MG63 (cell line): ENCODE results near the gene CDC7. TPM values are rescaled to one million over a fixed set of nuclear protein-coding genes. Genes with fewer than 3 reads are reported as not detected.
"Not testable (repeated sequence)": the region's sequence is repeated elsewhere in the genome, so short reads cannot be mapped to it uniquely, and the experiment has no call there.

Experiments
- DNase-seq: peaks from one replicate; pipeline ENCODE4 v3.0.0-alpha.2; 2020
- H3K27me3 ChIP-seq: fragments of 250-450 bp; sonication (Bioruptor Pico); 2 replicates; pipeline ENCODE4 v1.5.1; 2020; ENCODE audit warnings: mild to moderate bottlenecking, moderate library complexity
- H3K36me3 ChIP-seq: fragments of 250-450 bp; sonication (Bioruptor Pico); 2 replicates; pipeline ENCODE4 v1.5.1; 2020; ENCODE audit warnings: mild to moderate bottlenecking, moderate library complexity
- H3K4me3 ChIP-seq: fragments of 250-450 bp; sonication (Bioruptor Pico); 2 replicates; pipeline ENCODE4 v1.5.1; 2020; ENCODE audit warnings: mild to moderate bottlenecking, moderate library complexity
- H3K9me3 ChIP-seq: fragments of 250-450 bp; sonication (Bioruptor Pico); 2 replicates; pipeline ENCODE4 v1.5.1; 2020; ENCODE audit warnings: mild to moderate bottlenecking, moderate library complexity
- total RNA-seq: library from RNA; depleted of rRNA; stranded (reverse); fragments of >200 nt; shearing (Covaris generic); gene quantifications from 2 replicates; pipeline ENCODE4 v1.2.3, GENCODE V29; 2014; ENCODE audit warnings: low replicate concordance; rRNA removed

Gene CDC7
- total RNA-seq, result 15.9 and 16.1 TPM in 2 replicates

DNA sequence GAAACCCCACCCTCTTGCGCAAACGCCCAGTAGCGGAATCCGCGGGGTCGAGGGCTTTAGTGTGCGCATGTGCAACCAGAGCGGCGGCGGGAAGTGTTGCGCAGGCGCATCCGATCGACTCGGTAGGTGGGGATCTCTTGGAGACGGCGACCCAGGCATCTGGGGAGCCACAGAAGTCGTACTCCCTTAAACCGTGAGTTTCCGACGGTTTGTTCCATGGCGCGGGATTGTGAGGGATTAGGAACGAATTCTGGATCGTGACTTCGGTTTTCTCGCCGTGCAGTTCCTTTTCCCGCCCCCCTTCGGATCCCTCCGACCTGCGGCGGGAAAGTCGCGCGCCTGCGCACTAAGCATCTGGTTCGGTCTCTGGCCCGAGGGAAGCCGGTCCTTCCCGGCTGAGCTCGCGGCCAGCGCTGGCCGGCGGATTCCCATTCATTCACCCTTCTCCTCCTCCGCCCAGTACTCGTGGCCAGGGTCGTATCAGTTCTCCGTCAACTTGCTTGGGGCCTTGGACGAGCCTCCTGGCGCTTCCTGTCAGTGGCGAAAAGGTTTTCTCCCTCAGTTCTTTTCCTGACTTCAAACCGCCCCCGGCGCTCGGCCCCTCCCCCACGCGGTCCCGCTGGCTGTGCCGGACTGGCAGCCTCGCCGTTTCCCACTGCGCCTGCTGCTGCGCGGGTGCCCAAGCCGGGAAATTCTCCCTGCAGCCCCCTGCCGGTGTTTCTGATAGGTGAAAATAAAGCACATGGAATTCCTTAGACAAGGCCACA is at the start of gene CDC7:
Gene CDC7, plus strand, starts transcription at position 96 of the 767 bp plus-strand sequence. CDS start 866 bp downstream, outside the sequence.
- Histone ChIP-seq H3K4me3 (peak within 1 kb of the TSS; percentile 76), H3K27me3 (no peaks in the 10 kb centered on the region), H3K36me3 (peaks cover 5% of the 10 kb centered on the region; the same call in 1 of the 2 replicates), H3K9me3 (no peaks in the 10 kb centered on the region)
- peak; percentile 90 for DNase-seq

DNA sequence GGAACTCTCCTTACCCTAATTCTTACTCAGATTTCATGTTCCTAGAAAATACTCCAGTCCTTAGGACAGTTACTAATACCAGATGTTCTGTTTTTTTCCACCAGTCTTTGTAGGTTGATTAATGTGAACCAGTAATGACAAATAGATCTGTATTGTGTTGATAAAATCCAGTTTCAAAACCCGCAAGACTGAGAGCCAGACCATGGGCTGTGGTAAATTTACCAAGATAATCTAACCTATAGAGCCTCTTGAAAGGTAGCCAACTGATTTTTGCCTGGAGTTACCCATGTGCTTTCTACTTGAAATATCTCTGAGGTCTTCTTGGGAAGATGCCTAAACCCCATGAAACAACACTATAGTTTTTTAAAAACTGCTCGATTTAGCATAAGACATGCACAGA is 46.5 kb upstream of the CDC7 start:
- H3K27me3 ChIP-seq, result no peaks in the 10 kb centered on the region

DNA sequence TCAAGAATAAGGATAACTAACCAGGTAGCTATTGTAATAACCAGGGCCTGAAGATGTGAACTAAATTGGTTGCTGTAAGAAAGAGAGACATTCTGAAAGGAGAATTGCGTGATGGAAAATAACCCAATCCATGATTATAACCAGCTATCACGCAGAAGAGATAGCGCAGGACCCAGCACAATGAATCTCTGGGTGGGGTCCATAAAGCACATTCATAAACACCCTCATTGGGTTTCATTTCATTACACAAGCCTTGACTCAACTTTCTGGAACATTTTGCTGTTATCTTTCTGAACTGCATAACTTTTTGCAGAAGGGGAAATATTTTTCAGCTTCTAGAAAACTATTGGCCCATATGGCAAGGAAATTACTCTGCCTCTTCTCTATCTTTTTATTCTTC is 45.3 kb upstream of the CDC7 start:
- H3K4me3 ChIP-seq, result no peak overlapping the region
- DNase-seq, result no peak
- H3K36me3 ChIP-seq, result no peaks in the 10 kb centered on the region
- H3K9me3 ChIP-seq, result no peaks in the 10 kb centered on the region
- no peaks in the 10 kb centered on the region for H3K27me3 ChIP-seq

More for the DNA sequence above, 46.5 kb upstream of the CDC7 start:
- Histone ChIP-seq H3K36me3 (no peaks in the 10 kb centered on the region), H3K9me3 (no peaks in the 10 kb centered on the region), H3K4me3 (no peak overlapping the region)
- no peak for DNase-seq

DNA sequence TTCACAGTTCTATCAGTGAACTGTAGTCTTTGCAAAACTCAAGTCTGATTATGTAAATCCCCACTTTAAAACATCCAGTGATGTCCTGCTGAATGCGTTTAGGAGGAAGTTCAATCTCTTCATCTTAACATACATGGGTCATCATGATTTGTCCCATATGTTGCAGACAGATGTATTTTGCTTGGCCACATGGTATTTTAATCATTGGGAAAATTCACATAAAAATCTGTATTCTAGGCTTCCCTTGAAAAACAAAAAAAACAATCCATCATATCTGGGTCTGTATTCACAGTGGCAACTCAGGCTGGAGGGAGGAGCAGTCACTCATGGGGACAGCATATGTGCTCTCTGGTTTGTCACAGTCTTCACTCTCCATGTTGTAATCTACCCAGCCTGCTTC is 44.8 kb upstream of the CDC7 start:
- no peak overlapping the region for H3K4me3 ChIP-seq
- no peak for DNase-seq
- no peaks in the 10 kb centered on the region for H3K9me3 ChIP-seq
- no peaks in the 10 kb centered on the region for H3K27me3 ChIP-seq
- H3K36me3 ChIP-seq, result no peaks in the 10 kb centered on the region

DNA sequence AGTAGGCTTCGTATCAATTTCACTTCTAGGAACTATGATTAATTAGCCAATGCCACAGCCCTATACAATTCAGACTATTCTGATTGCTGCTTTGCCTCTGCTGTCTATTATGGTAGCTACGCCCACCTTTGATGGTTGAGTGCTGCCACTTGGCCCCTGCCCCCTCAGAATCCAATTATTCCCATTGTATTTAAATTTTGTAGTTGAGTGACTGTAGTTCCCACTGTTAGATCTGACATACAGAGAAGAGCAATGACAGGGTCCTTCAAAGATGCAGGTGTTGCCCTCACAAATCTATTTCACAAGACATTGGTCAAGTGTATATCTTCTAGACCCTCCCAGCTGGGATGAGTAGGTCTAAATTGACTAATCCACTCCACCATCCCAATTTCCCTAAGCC is 35.3 kb upstream of the CDC7 start:
- H3K9me3 ChIP-seq, H3K36me3 ChIP-seq, H3K4me3 ChIP-seq, DNase-seq, H3K27me3 ChIP-seq: not testable (repeated sequence)

DNA sequence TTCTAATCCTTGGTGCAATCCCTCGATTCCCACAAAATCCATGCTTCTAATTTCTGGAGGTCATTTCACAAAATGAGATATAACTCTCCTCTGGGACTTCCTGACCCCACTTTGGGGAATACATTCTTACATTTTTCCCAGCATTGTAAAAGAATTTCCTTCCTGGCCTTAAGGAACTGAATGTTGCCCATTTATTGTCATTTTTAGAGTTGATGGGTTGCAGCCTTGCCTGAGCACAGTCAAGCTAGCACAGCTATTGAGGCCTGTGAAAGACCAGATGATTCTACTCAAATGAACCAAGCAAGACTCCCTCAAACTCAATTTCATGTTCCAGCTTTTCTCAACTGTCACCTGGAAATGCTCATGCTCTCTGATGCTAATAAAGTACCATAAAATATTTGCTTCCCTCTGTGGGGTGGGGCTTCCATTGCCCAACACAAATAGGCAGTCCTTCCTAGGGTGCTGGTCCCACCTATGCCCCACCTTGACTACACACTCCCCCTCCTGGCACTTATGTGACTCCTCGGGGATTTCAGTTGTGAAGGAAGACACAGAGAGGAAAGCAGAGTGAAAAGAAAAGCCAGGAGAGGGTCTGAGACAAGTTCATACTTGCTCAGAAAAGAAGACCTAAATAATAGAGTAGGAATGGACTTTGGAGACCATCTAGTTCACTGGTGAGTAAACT is 24.0 kb upstream of the CDC7 start:
- Histone ChIP-seq H3K36me3 (no peaks in the 10 kb centered on the region), H3K9me3 (no peaks in the 10 kb centered on the region), H3K4me3 (no peak overlapping the region), H3K27me3 (no peaks in the 10 kb centered on the region)
- no peak for DNase-seq

DNA sequence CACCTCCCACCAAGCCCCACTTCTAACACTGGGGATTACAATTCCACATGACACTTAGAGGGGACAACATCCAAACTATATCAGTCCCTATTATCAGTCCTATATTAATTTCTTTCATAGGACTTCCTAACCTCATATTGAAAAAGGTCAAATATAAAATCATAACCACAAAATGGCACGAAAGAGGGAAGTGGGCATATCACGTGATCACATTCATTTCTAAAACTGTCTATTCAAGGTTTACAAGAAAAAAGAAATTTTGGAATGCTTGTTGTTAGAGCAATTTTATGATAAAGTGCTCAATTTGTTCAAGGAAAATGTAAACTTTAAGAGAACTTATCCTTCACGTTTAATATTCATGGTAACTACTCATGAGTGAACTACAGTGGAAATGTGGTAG is 13.2 kb upstream of the CDC7 start:
- H3K4me3 ChIP-seq, result no peak overlapping the region
- H3K9me3 ChIP-seq, result no peaks in the 10 kb centered on the region
- no peak for DNase-seq
- H3K27me3 ChIP-seq, result no peaks in the 10 kb centered on the region
- H3K36me3 ChIP-seq, result no peaks in the 10 kb centered on the region

DNA sequence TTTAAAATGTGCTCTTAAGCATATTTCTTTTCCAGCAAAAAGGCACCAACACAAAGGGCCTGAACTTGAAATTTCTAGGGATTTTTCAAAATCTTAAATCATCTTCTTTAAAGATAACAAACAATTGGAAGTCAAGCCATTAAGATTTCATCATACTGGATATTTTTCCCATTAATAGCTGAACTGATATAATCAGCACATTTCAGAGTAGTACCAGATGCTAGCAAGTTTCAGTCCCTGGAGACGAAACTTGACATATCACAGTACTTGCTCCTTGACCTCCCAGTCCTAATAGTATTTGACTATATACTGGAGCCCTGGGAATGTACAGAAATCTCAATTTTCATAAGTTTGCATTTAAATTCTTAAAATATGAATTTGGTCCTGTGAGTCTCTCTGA is 10.2 kb upstream of the CDC7 start:
- no peak for DNase-seq

DNA sequence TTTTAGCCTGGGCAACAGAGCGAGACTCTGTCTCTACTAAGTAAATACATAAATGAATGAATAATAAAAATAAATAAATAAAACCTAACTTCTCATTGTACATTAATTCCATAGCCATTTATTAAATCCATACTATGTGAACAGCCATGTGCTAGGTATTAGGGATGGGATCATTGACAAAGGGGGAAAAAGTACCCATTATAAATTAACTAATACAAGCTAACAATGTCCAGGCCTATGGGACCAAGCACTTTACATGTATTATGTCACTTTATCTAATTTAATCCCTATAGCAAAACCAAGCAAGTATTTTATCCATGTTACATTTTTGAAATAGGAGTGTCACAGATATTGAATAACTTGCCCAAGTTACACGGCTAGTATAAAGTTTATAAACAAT is 2.6 kb upstream of the CDC7 start:
- no peak for DNase-seq
- no peaks in the 10 kb centered on the region for H3K27me3 ChIP-seq
- H3K9me3 ChIP-seq, result no peaks in the 10 kb centered on the region
- peaks cover 3% of the 10 kb centered on the region; the same call in 1 of the 2 replicates for H3K36me3 ChIP-seq
- H3K4me3 ChIP-seq, result no peak overlapping the region

More for the DNA sequence above, 10.2 kb upstream of the CDC7 start:
- Histone ChIP-seq H3K4me3 (no peak overlapping the region), H3K27me3 (no peaks in the 10 kb centered on the region), H3K36me3 (no peaks in the 10 kb centered on the region), H3K9me3 (no peaks in the 10 kb centered on the region)

DNA sequence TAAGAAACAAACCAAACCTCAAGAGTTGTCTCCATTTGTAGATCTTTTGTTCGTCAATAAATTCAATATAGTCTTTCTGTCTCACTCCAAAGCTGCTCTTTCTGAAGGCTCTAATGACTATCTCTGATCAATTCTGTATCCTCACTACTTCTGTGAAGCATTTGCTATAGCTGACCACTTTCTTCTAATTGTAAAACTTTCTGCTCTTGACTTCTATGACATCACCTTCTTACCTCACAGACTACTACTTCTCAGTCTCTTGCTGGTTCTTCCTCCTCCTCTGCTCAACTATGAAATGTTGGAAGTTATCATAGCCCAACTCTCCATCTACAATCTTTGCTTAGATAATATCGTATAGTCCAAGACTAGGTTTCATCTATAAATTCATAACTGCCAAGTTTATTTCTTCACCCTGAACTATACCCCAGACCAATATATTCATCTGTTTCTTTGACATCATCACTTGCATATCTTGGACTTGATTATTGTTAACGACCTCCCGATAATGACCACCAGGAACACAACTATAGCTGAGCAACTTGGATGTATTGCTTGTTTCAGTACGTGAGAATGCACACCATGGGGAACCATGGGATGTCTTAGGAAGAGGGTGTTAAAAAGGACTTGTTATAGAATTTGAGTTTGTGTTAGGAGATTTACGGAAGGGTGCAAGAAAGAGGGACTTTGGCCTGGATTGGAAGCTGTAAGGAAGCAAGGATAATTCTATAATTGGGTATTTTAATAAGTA is 2.0 kb upstream of the CDC7 start:
- Histone ChIP-seq H3K36me3 (peaks cover 3% of the 10 kb centered on the region; the same call in 1 of the 2 replicates), H3K4me3 (no peak overlapping the region), H3K9me3 (no peaks in the 10 kb centered on the region), H3K27me3 (no peaks in the 10 kb centered on the region)
- no peak for DNase-seq

DNA sequence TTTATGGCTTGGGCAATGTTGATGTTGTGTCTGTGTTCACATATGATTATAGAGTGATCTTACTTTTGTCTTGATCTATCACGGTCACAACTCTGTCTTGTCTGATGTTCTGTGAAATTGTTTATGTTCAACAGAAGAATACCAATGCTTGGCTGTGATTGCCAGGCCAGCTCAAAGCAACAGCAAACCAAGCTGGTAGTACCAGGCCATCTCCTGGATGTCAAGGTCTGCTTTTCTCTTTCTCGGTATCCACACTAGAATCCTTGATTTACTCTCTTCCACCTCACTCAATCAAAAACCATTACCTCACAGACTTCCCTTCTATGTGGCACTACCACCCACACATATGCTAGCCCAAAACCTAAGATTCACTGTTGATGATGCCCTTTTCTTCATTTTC is 1.3 kb upstream of the CDC7 start:
- Histone ChIP-seq H3K36me3 (peaks cover 3% of the 10 kb centered on the region; the same call in 1 of the 2 replicates), H3K9me3 (no peaks in the 10 kb centered on the region), H3K4me3 (no peak overlapping the region), H3K27me3 (no peaks in the 10 kb centered on the region)
- DNase-seq, result no peak

DNA sequence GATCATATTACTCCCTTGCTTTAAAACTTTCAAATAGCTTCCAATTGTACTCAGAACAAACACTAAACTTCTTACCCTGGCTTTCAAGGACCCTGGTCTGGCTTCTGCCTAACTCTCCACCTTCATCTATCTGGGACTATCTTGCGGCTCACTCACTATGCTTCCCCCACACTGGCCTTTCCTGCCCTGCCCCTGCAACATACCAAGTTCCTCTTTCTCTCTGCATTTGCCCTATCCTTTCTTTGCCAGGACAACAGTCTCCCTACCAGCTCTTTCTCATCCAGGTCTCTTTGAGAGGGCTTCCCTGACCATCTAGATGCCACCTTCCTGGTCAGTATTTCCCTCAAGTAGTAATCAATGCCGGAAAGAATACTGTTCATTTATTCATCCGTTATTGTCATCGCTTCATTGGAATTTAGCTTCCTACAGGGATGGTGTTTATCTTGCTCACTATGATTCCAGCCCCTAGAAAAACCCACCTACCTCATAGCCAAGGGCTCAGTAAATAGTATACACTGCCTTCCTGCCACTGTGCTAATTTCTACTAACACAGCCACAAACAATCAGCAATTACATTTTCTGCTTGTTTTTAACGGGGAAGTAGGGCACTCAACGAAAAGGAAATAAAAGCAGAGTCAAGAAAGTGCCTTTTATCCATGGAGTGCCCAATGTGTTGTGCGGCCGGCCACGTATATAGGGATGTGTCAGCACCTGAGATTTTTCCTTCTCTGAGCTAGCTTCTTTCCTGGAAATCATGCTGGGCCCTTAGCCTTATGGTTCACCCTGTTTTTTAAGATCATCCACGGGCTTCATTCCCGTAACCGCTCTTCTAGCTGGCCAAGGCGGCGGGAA is 521 bp upstream of the CDC7 start:
- Histone ChIP-seq H3K36me3 (peaks cover 3% of the 10 kb centered on the region; the same call in 1 of the 2 replicates), H3K27me3 (no peaks in the 10 kb centered on the region), H3K4me3 (peak overlapping the region; percentile 76), H3K9me3 (no peaks in the 10 kb centered on the region)
- DNase-seq, result no peak

DNA sequence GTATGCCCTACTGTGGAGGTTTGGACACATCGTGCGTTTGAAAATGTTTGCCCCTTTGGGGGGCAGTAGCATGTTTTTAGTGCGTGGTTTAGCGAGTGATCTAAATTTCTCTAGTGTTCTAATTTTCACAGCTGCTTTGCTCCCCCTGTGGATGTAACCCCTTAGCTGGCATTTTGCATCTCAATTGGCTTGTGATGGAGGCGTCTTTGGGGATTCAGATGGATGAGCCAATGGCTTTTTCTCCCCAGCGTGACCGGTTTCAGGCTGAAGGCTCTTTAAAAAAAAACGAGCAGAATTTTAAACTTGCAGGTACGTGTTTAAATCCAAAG is 836 bp downstream of the CDC7 start:
- H3K4me3 ChIP-seq, result peak overlapping the region; percentile 76
- H3K9me3 ChIP-seq, result no peaks in the 10 kb centered on the region
- DNase-seq, result no peak
- peaks cover 5% of the 10 kb centered on the region; the same call in 1 of the 2 replicates for H3K36me3 ChIP-seq
- H3K27me3 ChIP-seq, result no peaks in the 10 kb centered on the region

DNA sequence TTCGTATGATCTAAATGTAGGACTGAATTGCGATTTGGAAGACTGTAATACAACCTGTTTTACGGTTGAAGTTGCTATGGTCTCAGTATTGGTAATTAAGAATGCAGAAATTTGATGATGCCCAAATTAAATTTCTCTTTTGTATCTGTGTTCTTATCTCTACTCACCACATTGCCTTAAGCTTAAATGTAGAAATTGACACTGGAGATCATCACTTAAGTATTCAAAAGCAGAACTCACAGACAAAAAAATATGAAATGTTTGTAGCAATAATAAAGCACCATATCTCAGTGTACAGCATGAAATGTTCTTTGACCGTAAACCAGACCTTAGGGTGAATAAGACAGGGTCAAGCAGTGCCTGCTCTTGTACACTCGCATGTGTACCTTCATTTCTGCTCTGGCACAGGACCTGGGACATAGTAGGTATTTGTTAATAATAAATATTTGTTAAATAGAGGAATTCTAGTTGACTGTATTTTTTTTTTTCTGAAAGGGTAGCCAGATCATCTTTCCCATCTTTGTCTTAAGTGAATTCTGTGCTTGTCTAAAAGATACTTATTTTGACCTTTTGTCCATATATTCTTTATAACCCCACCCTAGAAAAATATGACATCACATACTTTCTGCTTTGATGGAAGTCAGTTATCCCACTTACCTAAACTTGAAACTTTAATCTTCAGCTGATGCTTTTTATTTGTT is 1.5 kb downstream of the CDC7 start:
- peak overlapping the region; percentile 76 for H3K4me3 ChIP-seq
- no peak for DNase-seq
- no peaks in the 10 kb centered on the region for H3K9me3 ChIP-seq
- peaks cover 5% of the 10 kb centered on the region; the same call in 1 of the 2 replicates for H3K36me3 ChIP-seq
- no peaks in the 10 kb centered on the region for H3K27me3 ChIP-seq

DNA sequence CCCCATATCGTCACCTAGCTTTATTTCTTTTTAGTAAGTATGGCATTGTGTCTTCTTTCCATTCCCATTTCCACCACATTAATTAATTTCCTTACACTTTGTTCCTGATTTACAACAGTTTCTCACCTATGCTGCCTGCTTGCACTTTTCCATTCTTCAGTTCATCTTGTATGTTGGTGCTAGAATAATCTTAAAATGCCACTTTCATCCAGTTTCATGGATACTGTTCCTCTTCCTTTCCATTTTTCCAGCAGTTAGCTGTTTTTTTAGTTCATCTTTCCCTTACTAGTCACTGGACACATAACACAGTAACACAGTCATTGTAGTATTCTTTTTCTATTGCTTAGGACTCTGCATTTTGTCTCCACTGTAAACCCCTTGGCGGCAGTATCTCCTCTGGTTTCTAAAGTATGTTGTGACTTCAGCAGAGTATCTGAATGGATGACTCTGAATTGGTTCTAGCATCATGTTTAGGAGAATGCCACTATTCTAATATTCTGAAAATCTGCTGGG is 2.1 kb downstream of the CDC7 start:
- H3K27me3 ChIP-seq, result no peaks in the 10 kb centered on the region
- DNase-seq, result peak; percentile 15
- H3K36me3 ChIP-seq, result peaks cover 5% of the 10 kb centered on the region; the same call in 1 of the 2 replicates
- H3K4me3 ChIP-seq, result peak overlapping the region; percentile 76
- H3K9me3 ChIP-seq, result no peaks in the 10 kb centered on the region
